HepG2 (cell line): Measurements from ENCODE around the gene RALB. TPM values are rescaled to one million over a fixed set of nuclear protein-coding genes. Genes with fewer than 3 reads are reported as not detected.

Source experiments
- ATAC-seq: fragments of 200-7000 bp; cut with Tn5 transposase; 3 replicates; pipeline ENCODE4 v1.9.1; 2020; ENCODE audit warnings: mild to moderate bottlenecking, moderate library complexity
- BruUV-seq: library from RNA; stranded (reverse); fragments of 400-500 nt; replicated peaks from 2 replicates; lab custom pipeline; 2021; lab: Mats Ljungman, UMichigan
- CTCF ChIA-PET: fragments of 300-600 bp; formaldehyde crosslinking; extraction: SDS; loops from one replicate; lab custom pipeline; 2021; ENCODE audit warnings: low total read pairs, inconsistent platforms, low intra/inter-chr PET ratio; lab: Yijun Ruan, JAX
- POLR2A ChIA-PET: fragments of 350-600 bp; sonication (Branson Sonifier 250); formaldehyde crosslinking; loops from one replicate; lab custom pipeline; 2020; ENCODE audit warnings: antibody characterized with exemption, inconsistent platforms; lab: Yijun Ruan, JAX
- DNase-seq: peaks from one replicate; pipeline ENCODE4 v3.0.0-alpha.2; 2015; ENCODE audit warnings: low spot score
- FAIRE-seq: peaks from 3 replicates; lab custom pipeline; 2011; peaks lifted over from hg19 to GRCh38; lab: Jason Lieb, UNC
- H2AFZ ChIP-seq: one replicate; pipeline ENCODE4 v1.6.1; 2011; ENCODE audit warnings: low read length, inconsistent platforms
- H3K27ac ChIP-seq: fragments of 300-600 bp; 3 replicates; pipeline ENCODE4 v1.8.0; 2011; ENCODE audit warnings: mixed run types, mild to moderate bottlenecking, mixed read lengths, low read length, inconsistent platforms; ENCODE audit not compliant: insufficient read depth; ENCODE audit errors: extremely low read length
- H3K27me3 ChIP-seq, 2 experiments: fragments of 200-600 bp in 1 of 2; 2 replicates in 1 of 2; 3 replicates in 1 of 2; pipeline versions ENCODE4 v1.6.0 to v1.8.0; 2011; ENCODE audit warnings: low read length in 2 of 2, mild to moderate bottlenecking in 2 of 2, moderate library complexity in 2 of 2, inconsistent platforms in 1 of 2; ENCODE audit not compliant: insufficient read depth in 2 of 2, control insufficient read depth in 1 of 2
- H3K36me3 ChIP-seq, 2 experiments: fragments of 200-600 bp in 1 of 2; replicated peaks in 1 of 2; 2 replicates in 1 of 2; 3 replicates in 1 of 2; pipeline versions ENCODE4 v1.5.1 to v1.8.0; 2011; ENCODE audit warnings: low read length in 2 of 2, inconsistent platforms in 1 of 2; ENCODE audit not compliant: insufficient read depth in 2 of 2, control insufficient read depth in 1 of 2
- H3K4me1 ChIP-seq: 2 replicates; pipeline ENCODE4 v1.5.1; 2012; ENCODE audit warnings: low read length, inconsistent platforms; ENCODE audit not compliant: insufficient read depth
- H3K4me2 ChIP-seq: 2 replicates; pipeline ENCODE4 v1.6.0; 2011; ENCODE audit warnings: low read depth, low read length, inconsistent platforms
- H3K4me3 ChIP-seq, 3 experiments: fragments of 200-600 bp in 1 of 3; sonication (generic), shearing (Covaris generic) in 1 of 3; replicated peaks in 1 of 3; 2 replicates each; pipeline ENCODE4 v1.5.1; 2011 to 2016; ENCODE audit warnings: low read length in 3 of 3, inconsistent platforms in 2 of 3, low read depth in 2 of 3, mild to moderate bottlenecking in 2 of 3, control low read depth in 1 of 3, mixed read lengths in 1 of 3; ENCODE audit not compliant: insufficient read depth in 1 of 3
- H3K79me2 ChIP-seq: one replicate; pipeline ENCODE4 v1.6.1; 2011; ENCODE audit warnings: low read length, inconsistent platforms; ENCODE audit not compliant: insufficient read depth
- H3K9ac ChIP-seq: 2 replicates; pipeline ENCODE4 v1.6.0; 2011; ENCODE audit warnings: mild to moderate bottlenecking, low read depth, low read length, inconsistent platforms; ENCODE audit not compliant: insufficient read depth
- H3K9me3 ChIP-seq: 2 replicates; pipeline ENCODE4 v1.5.1; 2012; ENCODE audit warnings: mild to moderate bottlenecking, low read length
- H4K20me1 ChIP-seq: 2 replicates; pipeline ENCODE4 v1.6.0; 2011; ENCODE audit warnings: inconsistent platforms, mild to moderate bottlenecking, low read length, moderate library complexity; ENCODE audit not compliant: insufficient read depth
- BCL6 ChIP-seq: IDR thresholded peaks from 2 replicates; pipeline ENCODE4 v1.6.1; 2016; ENCODE audit warnings: missing genetic modification reagents, missing compliant biosample characterization
- FOXM1 ChIP-seq: sonication (generic); formaldehyde crosslinking; IDR thresholded peaks from 2 replicates; pipeline ENCODE4 v1.5.0; 2020; ENCODE audit warnings: missing genetic modification reagents
- FUBP1 ChIP-seq: sonication (generic); formaldehyde crosslinking; IDR thresholded peaks from 2 replicates; pipeline ENCODE4 v1.5.1; 2020; ENCODE audit warnings: missing genetic modification reagents, mild to moderate bottlenecking, borderline replicate concordance
- JUN ChIP-seq: sonication (generic); formaldehyde crosslinking; IDR thresholded peaks from 2 replicates; pipeline ENCODE4 v1.4.0; 2020; ENCODE audit warnings: mild to moderate bottlenecking, missing genetic modification reagents
- PCBP2 ChIP-seq: fragments of 200-400 bp; formaldehyde crosslinking; optimal IDR thresholded peaks from 2 replicates; pipeline ENCODE3; 2018; ENCODE audit warnings: low read length, low read depth; ENCODE audit not compliant: poor library complexity, severe bottlenecking
- SIN3A ChIP-seq: IDR thresholded peaks from 2 replicates; pipeline ENCODE4 v1.6.1; 2011; ENCODE audit warnings: low read depth, mild to moderate bottlenecking, control low read depth, low read length, borderline replicate concordance
- SNAI1 ChIP-seq: sonication (generic); formaldehyde crosslinking; IDR thresholded peaks from 2 replicates; pipeline ENCODE4 v1.5.0; 2020; ENCODE audit warnings: mild to moderate bottlenecking, missing genetic modification reagents, borderline replicate concordance
- ZBTB21 ChIP-seq: sonication (generic); formaldehyde crosslinking; IDR thresholded peaks from 2 replicates; pipeline ENCODE4 v1.4.0; 2020; ENCODE audit warnings: missing genetic modification reagents
- ZFP36 ChIP-seq: fragments of 150-350 bp; IDR thresholded peaks from 2 replicates; pipeline ENCODE4 v1.6.1; 2018; ENCODE audit warnings: borderline replicate concordance, low read length, low read depth; ENCODE audit not compliant: partially characterized antibody
- ZKSCAN5 ChIP-seq: sonication (generic); formaldehyde crosslinking; IDR thresholded peaks from 2 replicates; pipeline ENCODE4 v1.5.1; 2020; ENCODE audit warnings: mild to moderate bottlenecking, missing genetic modification reagents
- ZNF280B ChIP-seq: sonication (generic); formaldehyde crosslinking; IDR thresholded peaks from 2 replicates; pipeline ENCODE4 v1.5.0; 2020; ENCODE audit warnings: missing genetic modification reagents, mild to moderate bottlenecking, borderline replicate concordance
- ZNF333 ChIP-seq: sonication (generic); formaldehyde crosslinking; IDR thresholded peaks from 2 replicates; pipeline ENCODE4 v1.4.0; 2020; ENCODE audit warnings: mild to moderate bottlenecking, missing genetic modification reagents, borderline replicate concordance
- ZNF589 ChIP-seq: sonication (generic); formaldehyde crosslinking; conservative IDR thresholded peaks from 2 replicates; pipeline ENCODE4 v1.8.0; 2022; ENCODE audit warnings: mild to moderate bottlenecking, moderate library complexity, missing genetic modification reagents
- ZNF724P ChIP-seq: sonication (generic); formaldehyde crosslinking; IDR thresholded peaks from 2 replicates; pipeline ENCODE4 v1.8.0; 2022; ENCODE audit warnings: missing genetic modification reagents, borderline replicate concordance
- WGBS: methylation state at CpG from one replicate; pipeline ENCODE4 v1.1.6; 2017; ENCODE audit warnings: low lambda C conversion rate; 5-methylcytosine and 5-hydroxymethylcytosine counted together
- in situ Hi-C: cut with HindIII; loops from 2 replicates; pipeline ENCODE4 v1.10.0; 2017; ENCODE audit warnings: low pct_unique_long_range_greater_than_20kb; ENCODE audit not compliant: extremely low pct_ligation_motif_present
- intact Hi-C: fragments of 100-400 bp; cut with micrococcal nuclease; formaldehyde crosslinking; loops from one replicate; pipeline ENCODE4 v1.10.0; 2022; ENCODE audit not compliant: unreplicated experiment
- polyA plus RNA-seq, 8 experiments: library from polyadenylated mRNA; depleted of rRNA in 3 of 8; stranded (reverse) in 7 of 8; unstranded in 1 of 8; fragments of >200 nt; fragmentation: Illumina TruSeq in 4 of 8; extraction: Trizol in 4 of 8; gene quantifications; 2 replicates each; pipeline versions ENCODE4 v1.2.1 to v1.2.3, GENCODE V29; 2011 to 2016; ENCODE audit warnings: low read depth in 4 of 8, missing spikeins in 1 of 8, mixed read lengths in 1 of 8; ENCODE audit not compliant: insufficient read depth in 1 of 8
- total RNA-seq, 5 experiments: library from RNA; depleted of rRNA; stranded (reverse); fragments of >200 nt; fragmentation: Illumina TruSeq; extraction: Trizol; gene quantifications; 2 replicates each; pipeline ENCODE4 v1.2.3, GENCODE V29; 2016; ENCODE audit warnings: low read depth in 1 of 5
- TF ChIP-seq, protein P1 (sequence below): sonication (generic); formaldehyde crosslinking; IDR thresholded peaks from 2 replicates; pipeline ENCODE4 v1.4.0; 2020; ENCODE audit warnings: missing genetic modification reagents, mild to moderate bottlenecking, borderline replicate concordance

Gene RALB
- total and polyA plus RNA-seq, 2 of the 13 experiments (the other 11 are each of a cell fraction or from before 2014, with no cell fraction given), result 37.8 to 43.2 TPM

DNA sequence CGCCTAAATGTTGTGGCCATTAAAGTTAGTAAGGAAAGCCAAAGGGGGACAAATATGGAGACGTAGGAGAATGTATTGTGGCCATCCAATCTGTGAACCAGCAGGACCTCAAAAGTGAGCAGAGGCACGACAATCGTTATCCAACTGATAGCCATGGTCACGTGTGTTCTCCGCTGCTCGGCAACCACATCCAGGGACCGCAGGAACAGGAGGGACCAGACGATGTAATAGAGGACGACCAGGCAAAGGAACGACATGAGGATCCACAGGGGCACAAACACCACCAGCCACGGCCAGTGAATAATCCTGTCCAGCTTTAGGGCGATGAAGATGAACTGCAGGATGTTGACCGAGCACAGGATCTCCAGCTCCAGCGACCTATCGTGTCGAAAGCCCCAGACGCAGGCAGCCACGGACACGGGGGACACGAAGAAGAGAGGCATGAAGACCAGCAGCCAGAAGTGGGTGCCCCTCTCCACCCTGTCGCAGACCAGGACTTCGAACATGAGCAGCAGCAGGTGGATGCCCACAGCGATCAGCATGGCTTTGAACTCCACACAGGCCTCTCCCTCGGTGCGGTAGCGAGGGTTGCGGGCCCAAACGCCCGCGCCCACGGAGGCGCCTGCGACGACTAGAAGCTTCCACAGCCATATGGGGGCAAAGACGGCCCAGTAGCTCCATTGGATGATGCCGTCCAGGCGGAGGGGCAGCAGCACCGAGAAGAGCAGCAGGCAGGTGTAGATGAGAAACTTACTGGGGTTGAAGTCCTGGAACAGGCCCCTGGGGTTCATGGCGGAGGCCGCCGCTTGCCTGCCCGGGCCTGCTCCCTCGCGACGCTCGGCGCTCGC is 30.2 kb upstream of the RALB start (continued):
- TF ChIP-seq ZNF280B (CRISPR knock-in tag) (peak; percentile 16; the same call in 1 of the 2 replicates), JUN (peak; percentile 13; the same call in 1 of the 2 replicates)

DNA sequence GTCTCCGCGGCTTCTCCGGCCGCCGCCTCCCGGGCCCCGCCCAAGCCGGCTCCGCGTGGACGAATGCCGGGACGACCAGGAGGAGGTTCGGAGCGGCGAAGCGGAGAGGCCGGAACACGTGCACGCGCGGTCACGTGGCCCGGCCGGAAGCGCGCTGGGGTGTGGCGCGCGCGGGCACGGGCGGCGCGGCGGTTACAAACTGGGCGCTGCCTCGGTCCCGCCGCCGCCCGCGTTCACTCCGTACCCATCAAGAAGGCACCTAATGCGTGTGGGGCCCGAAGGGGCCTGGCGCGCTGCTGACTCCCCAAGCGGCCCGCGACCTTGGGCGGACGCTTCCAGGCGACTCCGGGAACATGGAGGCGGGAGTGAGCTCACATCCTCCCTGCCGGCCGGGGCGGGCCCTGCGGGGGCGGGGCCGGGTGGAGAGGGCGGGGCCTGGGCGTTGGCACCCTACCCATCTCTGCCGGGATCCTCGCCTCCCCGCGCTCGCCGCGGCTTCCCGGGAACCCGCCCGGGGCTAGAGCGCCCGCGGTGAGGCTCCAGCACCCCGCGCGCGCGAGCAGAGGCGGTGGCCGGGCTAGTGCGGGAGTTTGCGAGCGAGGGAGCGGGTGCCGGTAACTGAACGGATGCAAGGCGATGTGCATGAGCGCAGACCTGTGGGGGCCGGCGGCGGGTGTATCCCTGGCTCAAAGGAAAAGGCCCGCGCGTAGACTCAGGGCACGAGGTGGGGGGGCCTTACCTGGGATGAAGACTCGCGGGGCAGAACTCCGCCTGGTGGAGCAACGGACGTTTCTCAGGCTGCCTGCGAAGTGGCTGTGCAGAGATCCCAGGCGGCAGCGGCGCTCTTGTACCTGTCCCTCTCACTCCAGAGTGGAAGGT is 29.4 kb upstream of the RALB start, which contains the start of gene TMEM185B:
Gene TMEM185B (minus strand): TSS at position 367 of the 879 bp plus-strand sequence. CDS start 424 bp downstream, outside the sequence.
- Histone ChIP-seq H3K4me3 (peak within 1 kb of the TSS; percentile 61 to 81 (median 70)), H3K79me2 (no peaks in the 10 kb centered on the region), H3K4me2 (peak within 1 kb of the TSS; percentile 98), H3K27ac (peak within 1 kb of the TSS; percentile 14), H4K20me1 (no peaks in the 10 kb centered on the region), H3K9ac (peak within 1 kb of the TSS; percentile 58), H3K27me3 (peaks cover 14 to 38% of the 10 kb centered on the region in 2 experiments; a peak in 4 of 5 replicates), H3K36me3 (no peaks in the 10 kb centered on the region), H2AFZ (peak within 1 kb of the TSS; percentile 55), H3K9me3 (no peaks in the 10 kb centered on the region), H3K4me1 (peaks cover 62% of the 10 kb centered on the region)
- ATAC-seq (peak; percentile 81), FAIRE-seq (no peak), DNase-seq (peak; percentile 59)
- CTCF ChIA-PET, result no interaction called here
- no TSS peak for BruUV-seq
- in situ Hi-C loops (no loop called here), intact Hi-C loops (loop anchor here (1.0 kb wide), 1 partner anchor 114 kb away; no protein-coding TSS in a partner anchor)
- POLR2A ChIA-PET, result interaction anchor here (0.6 to 1.0 kb wide), 5 partner anchors 9 to 545 kb away, joined by 3 to 11 read pairs (median 4); partner anchors contain the start of genes RALB and TMEM177
- WGBS, result 54% methylated on average over 49 of the region's 108 CpGs
- TF ChIP-seq ZNF724P (CRISPR knock-in tag) (no peak), ZNF589 (CRISPR knock-in tag) (no peak; the same call in 1 of the 2 replicates), SIN3A (peak; percentile 53; the same call in 1 of the 2 replicates), SNAI1 (no peak), ZBTB21 (no peak), ZKSCAN5 (no peak), ZNF333 (CRISPR knock-in tag) (no peak), ZFP36 (no peak), FOXM1 (no peak), BCL6 (CRISPR knock-in tag) (no peak), PCBP2 (no peak), FUBP1 (CRISPR knock-in tag) (no peak)
- TF ChIP-seq, protein P1, sequence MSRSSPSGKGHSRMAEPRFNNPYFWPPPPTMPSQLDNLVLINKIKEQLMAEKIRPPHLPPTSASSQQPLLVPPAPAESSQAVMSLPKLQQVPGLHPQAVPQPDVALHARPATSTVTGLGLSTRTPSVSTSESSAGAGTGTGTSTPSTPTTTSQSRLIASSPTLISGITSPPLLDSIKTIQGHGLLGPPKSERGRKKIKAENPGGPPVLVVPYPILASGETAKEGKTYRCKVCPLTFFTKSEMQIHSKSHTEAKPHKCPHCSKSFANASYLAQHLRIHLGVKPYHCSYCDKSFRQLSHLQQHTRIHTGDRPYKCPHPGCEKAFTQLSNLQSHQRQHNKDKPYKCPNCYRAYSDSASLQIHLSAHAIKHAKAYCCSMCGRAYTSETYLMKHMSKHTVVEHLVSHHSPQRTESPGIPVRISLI (CRISPR knock-in tag), result no peak
